ENCODE data around the gene GMDS.

GRCh38 chr6:1952740-1953360 is 292.6 kb downstream of the GMDS start:
- TF ChIP-seq EZH2phosphoT487 (IDR thresholded peaks at IDR 0.05; ENCODE audit: insufficient read depth, low read depth) = no peak
- TF ChIP-seq EZH2 (IDR thresholded peaks at IDR 0.05; ENCODE audit: insufficient read depth, poor library complexity, severe bottlenecking) = no peak
